Measurements from ENCODE around the gene SIN3A.

SIN3A gene

GRCh38 chr15:75369897-75370581, 81.5 kb downstream of the SIN3A start:
- no peak for DNase-seq

GRCh38 chr15:75368689-75369239, 82.7 kb downstream of the SIN3A start:
- no peak for DNase-seq

GRCh38 chr15:75367913-75368688, 83.4 kb downstream of the SIN3A start, which contains the start of gene MAN2C1:
Gene MAN2C1, minus strand, starts transcription at chr15:75368607. Its CDS starts 24 bp downstream, at chr15:75368583.
- peak; percentile 100 for DNase-seq

- DNase-seq, result no peak
Measured at GRCh38 chr15:75367406-75367912, 84.0 kb downstream of the SIN3A start.

- no peak for DNase-seq
Measured at GRCh38 chr15:75367006-75367405, 84.5 kb downstream of the SIN3A start.

DNA sequence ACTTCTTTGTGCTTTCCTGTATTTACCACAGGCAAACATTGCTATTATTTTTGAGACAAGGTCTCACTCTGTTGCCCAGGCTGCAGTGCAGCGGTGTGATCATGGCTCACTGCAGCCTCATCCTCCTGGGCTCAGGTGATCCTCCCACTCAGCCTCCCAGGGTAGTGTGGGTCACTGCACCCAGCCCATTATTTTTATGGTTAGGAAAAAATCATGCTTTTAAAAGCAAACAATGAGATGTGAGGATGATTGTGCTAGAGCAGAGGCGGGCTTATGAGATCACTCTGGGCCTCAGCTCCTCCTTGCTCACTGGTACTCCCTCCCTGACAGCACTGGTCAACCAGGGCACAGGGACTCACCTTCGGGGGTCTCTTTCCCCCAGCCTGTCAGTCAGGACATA, 85.3 kb downstream of the SIN3A start:
- no peak for DNase-seq

- no peak for DNase-seq
Measured at GRCh38 chr15:75364881-75365280, 86.6 kb downstream of the SIN3A start.

DNA sequence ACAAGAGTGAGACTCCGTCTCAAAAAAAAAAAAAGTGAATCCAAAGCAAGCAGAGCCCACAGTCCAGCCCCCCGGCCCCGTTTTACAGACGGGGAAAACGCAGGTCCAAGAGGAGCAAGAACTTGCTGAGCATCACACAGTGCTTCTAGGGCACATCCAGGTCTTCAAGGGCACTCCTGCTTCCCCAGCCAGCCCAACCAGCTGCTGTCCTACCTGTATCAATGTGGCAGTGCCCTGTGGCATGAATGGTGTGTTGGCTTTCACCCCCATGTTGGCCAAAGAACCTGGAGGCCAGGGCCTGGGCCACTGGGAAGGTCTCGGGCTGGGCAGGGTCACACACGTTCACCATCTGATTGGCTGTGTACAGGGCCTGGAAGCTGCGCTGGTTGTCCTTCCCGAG, 87.7 kb downstream of the SIN3A start:
- DNase-seq, result no peak

DNA sequence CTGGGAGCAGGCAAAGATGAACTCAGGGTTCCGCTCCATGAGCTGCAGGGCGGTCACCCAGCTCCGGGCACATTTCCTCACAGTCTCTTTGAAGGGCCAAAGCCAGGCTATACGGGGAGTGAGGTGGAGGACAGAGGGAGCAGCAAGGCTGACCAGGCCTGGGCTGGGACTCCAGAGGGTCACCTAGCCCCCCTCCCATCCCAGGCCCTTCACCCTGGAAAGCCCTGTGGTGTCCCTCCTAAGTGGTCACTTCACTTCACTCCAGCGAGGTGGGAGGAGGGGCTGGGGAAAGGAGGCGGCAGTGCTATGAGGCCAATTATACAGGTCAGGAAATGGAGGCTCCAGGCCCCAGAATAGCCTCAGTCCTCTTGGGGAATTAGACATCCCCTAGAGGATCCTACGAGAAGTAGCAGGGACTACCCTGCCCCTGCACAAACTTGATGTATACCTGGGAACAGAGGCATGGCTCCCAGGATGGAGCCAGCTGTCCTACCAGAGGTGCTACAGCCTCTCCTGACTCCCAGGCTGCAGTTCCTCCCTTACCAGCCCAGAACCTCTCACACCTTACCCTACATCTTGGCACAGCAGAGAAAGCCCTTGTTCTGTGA, 88.7 kb downstream of the SIN3A start:
- no peak for DNase-seq

- DNase-seq, result no peak
Measured at GRCh38 chr15:75361989-75362641, 89.4 kb downstream of the SIN3A start.

DNA sequence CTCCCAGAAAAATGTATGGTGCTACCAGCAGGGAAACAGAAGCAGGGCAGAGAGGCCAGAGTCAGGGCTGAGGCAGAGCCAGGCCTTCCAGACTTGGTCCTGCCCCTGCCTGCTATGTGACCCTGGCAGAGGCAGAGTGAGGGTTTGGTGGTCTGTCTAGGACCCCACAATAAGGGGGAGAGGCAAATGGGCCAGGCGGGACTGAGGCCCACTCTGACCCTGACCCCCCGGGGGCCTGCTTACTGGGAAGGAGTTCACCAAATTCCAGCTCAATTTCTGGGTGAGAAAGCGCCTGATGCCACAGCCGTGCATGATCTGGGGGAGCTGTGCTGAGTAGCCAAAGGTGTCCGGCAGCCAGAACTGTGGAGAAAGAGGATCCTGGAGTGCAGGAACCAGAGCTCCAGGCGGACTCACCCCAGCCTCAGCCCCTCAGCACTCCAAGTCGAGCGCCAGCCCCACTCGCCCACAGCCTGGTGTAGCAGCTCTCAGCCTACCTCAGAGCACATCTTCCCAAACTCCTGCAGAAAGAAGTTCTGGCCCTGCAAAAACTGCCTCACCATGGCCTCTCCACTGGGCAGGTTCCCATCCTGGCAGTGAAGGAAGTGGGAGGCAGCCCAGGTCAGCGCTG, 90.0 kb downstream of the SIN3A start:
- no peak for DNase-seq

DNA sequence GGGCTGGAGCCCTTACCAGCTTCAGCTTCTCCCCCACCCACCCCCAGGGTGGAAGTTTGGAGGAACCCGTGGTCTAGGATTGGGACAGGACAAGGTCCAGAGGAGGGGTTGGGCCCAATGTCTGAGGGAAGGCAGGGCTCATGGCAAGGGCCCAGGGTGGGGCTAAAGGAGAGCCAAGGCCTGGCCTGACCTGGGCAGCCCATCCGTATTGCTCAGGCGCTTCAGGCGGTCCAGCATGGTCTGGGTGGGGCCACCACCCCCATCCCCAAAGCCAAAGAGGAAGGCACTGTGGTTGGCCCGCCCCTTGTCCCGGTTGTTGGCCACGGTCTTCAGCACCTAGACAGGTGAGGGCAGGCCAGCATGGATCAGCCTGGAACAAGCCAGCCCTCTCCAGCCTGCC, 90.6 kb downstream of the SIN3A start:
- no peak for DNase-seq

DNA sequence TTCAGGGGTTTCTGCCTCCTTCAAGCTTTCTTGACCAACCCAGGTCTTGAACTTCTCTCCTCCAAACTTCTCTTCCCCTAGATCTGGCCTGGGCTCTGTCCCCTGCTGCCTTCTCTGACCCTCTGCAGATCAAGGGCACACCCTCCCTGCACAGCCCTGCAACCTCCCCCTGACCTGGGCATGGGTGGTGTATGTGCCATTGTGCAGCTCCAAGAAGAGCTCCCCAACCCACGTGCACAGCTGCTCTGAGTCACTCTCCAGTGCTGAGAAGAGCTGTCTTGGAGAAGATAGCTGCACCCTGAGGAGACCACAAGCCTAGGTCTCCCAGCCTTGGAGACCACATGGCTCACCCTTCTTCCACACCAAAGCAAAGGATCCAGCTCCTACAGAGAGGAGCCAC, 91.1 kb downstream of the SIN3A start:
- no peak for DNase-seq

DNA sequence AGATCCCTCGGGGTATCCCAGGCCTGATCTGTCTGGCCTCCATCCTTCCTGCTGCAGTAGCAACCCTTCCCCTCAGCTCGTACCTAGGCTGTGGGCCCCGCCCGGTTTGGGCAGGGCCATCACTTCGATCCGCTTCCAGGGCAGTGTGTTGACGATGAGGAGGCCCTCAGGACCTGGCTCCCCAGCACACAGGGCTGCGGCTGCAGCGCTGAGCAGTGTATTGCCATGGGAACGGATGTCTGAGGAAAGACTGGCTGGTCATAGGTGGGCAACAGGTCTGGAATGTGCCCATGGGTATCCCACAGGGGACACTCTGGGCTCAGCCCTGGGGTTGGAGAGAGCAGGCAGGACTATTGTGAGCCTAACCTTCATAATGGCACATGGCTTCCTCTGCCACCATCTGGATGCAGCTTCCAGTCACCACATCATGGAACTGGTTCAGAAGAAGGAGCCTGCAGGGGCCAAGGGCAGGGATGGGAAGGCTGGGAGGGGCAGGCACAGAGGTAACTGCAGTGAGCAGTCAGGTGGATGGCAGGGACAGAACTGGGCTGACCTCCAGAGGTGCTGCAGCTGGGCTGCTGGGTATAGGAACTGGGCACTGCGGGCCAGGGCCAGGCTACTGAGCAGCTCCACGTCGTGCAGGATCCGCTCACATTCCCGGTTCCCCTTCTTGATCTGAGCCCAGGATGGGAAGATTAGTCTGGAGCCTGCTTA, 91.8 kb downstream of the SIN3A start:
- no peak for DNase-seq

DNA sequence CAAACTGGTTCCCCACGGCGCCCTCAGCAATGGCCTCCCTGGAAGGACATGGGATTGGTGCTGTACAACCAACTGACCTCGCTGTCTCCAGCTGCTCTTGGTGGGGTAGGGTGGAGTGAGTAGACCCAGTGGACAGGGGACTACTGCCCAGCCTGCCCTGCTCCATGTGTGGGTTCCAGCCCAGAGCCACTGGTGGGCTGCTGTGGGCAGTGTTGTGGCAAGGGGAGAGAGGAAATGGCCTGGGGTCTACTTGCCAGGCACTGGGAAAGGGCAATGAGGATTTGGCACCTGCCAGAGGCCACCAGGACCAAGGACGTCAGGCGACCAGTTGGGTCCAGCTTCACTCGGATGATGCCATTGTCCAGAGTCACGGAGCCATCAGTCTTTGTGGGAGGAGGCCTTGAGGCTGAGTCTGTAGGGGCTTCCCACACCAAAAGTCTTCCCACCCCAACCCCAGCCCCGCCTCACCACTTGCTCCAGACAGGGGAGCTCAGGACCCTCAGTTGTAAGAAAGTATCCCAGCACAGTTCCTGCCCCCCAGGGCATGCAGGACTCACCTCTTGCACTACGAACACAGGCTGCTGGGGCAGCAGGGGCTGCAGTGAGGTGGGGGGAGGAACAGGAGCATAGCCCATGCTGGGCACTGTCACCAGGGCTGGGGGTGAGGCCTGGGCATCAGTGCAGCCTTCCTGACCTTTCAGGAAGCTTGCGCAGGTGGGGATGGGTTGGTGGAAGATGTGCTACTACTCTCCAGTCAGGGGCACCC, 92.5 kb downstream of the SIN3A start:
- no peak for DNase-seq

- no peak for DNase-seq
Measured at GRCh38 chr15:75357976-75358673, 93.4 kb downstream of the SIN3A start.

- no peak for DNase-seq
Measured at GRCh38 chr15:75356517-75356916, 95.0 kb downstream of the SIN3A start.

GRCh38 chr15:75356006-75356405, 95.5 kb downstream of the SIN3A start:
- no peak for DNase-seq

GRCh38 chr15:75355369-75355768, 96.1 kb downstream of the SIN3A start:
- DNase-seq, result no peak

- DNase-seq, result no peak
Measured at GRCh38 chr15:75354454-75354853, 97.0 kb downstream of the SIN3A start.

Measured in RPMI8226 (cell line).